Measurements from ENCODE around the gene CLIC4. TPM values are rescaled to one million over a fixed set of nuclear protein-coding genes. Genes with fewer than 3 reads are reported as not detected.

Gene CLIC4
- total RNA-seq, 1 donor: 544 TPM

- TF ChIP-seq, protein P1, sequence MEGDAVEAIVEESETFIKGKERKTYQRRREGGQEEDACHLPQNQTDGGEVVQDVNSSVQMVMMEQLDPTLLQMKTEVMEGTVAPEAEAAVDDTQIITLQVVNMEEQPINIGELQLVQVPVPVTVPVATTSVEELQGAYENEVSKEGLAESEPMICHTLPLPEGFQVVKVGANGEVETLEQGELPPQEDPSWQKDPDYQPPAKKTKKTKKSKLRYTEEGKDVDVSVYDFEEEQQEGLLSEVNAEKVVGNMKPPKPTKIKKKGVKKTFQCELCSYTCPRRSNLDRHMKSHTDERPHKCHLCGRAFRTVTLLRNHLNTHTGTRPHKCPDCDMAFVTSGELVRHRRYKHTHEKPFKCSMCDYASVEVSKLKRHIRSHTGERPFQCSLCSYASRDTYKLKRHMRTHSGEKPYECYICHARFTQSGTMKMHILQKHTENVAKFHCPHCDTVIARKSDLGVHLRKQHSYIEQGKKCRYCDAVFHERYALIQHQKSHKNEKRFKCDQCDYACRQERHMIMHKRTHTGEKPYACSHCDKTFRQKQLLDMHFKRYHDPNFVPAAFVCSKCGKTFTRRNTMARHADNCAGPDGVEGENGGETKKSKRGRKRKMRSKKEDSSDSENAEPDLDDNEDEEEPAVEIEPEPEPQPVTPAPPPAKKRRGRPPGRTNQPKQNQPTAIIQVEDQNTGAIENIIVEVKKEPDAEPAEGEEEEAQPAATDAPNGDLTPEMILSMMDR (IDR thresholded peaks at IDR 0.05; ENCODE audit: insufficient read depth, low read depth, low read length): no peak
- DNase-seq (ENCODE audit: low read depth): peak; percentile 96
These were observed 2.9 kb upstream of the CLIC4 start for GRCh38 chr1:24742090-24742938.

DNA sequence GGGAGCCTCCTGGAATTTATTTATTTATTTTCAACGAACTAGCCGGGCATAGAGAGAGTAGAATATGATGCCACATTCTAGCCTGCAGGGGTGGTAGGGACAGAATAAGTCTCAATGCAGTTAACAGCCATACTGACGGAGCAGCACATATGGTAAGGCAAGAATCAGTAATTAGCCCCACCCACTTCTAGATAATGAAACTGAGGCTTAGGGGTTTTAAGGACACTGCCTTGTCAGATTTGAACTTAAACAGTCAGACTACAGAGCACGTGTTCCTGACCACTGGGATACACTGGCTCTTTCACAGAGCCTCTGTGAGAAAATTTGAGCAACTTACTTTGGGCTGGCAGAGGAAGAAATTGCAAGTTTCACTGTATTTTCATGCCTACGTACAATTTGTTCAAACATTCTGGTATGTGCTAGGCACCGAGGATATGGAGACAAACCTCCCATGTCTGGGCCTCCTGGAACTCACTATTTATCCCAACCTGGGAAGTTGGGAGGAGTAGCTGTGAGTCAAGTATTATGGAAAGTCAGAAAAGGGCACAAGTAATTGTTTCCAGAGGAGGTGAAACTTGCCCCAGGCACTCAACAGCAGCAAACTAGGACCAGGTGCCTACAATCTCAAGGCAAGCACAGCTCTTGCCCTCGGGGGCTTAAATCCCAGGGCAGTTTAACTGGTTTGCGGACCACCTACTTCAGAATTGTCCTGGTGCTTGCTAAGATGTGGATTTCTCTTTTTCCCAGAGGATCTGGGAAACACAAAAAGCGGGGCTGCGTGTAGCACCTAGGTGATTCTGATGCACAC lies 1.6 kb upstream of the CLIC4 start:
- H3K4me3 ChIP-seq (ENCODE audit: low read depth, low read length): peak overlapping the region; percentile 5
- DNase-seq (ENCODE audit: low read depth): peak; percentile 98
- TF ChIP-seq, protein P1 (IDR thresholded peaks at IDR 0.05; ENCODE audit: insufficient read depth, low read depth, low read length): peak; percentile 7

More at GRCh38 chr1:24742090-24742938, 2.9 kb upstream of the CLIC4 start:
- H3K4me3 ChIP-seq (ENCODE audit: low read depth, low read length): no peak overlapping the region

- TF ChIP-seq, protein P1 (IDR thresholded peaks at IDR 0.05; ENCODE audit: insufficient read depth, low read depth, low read length): no peak
- DNase-seq (ENCODE audit: low read depth): peak; percentile 84
- H3K4me3 ChIP-seq (ENCODE audit: low read depth, low read length): peak overlapping the region; percentile 92
These were observed 615 bp downstream of the CLIC4 start for GRCh38 chr1:24745711-24746413.

DNA sequence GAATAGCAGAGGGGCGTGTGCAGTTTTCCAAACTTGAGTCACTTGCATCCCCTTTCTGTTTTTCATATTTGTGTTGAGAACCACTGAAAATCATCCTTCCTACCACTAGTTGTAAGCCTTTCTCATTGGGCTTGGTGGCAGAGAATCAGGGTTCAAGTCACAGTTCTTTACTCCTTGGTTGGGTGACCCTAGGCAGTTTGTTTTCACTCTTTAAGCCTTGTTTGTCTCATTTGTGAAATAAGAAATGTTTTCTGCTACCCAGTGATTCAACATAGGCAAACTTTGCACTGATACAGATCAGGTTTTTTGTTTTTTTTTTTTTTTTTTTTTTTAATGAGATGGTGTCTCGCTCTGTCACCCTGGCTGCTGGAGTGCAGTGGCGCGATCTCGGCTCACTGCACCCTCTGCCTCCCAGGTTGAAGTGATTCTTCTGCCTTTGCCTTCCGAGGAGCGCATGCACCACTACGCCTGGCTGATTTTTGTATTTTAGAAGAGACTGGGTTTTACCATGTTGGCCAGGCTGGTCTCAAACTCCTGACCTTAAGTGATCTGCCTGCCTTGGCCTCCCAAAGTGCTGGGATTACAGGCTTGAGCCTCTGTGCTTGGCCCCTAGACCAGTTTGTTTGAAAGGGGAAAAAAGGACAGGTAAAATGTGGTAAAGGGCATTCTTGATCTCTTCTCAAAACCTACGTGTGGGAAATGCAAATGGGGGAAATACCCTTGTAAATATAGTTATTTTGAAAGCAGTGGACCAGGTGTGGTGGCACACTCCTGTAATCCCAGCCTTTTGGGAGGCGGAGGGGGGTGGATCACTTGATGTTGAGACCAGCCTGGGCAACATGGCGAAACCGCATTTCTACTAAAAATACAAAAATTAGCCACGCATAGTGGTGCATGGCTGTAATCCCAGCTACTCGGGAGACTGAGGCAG lies 3.2 kb downstream of the CLIC4 start:
- TF ChIP-seq, protein P1 (IDR thresholded peaks at IDR 0.05; ENCODE audit: insufficient read depth, low read depth, low read length): no peak
- H3K4me3 ChIP-seq (ENCODE audit: low read depth, low read length): peak overlapping the region; percentile 92
- no peak for DNase-seq (ENCODE audit: low read depth)

- DNase-seq (ENCODE audit: low read depth): no peak
- TF ChIP-seq, protein P1 (IDR thresholded peaks at IDR 0.05; ENCODE audit: insufficient read depth, low read depth, low read length): no peak
- H3K4me3 ChIP-seq (ENCODE audit: low read depth, low read length): no peak overlapping the region
These were observed 4.0 kb downstream of the CLIC4 start for GRCh38 chr1:24749252-24749651.
